ENCODE results near the gene CCDC47.

GRCh38 chr17:63754046-63754445 is 19.4 kb downstream of the CCDC47 start:
- TF ChIP-seq CTCF (IDR thresholded peaks at IDR 0.05) (no peak), POLR2A (IDR thresholded peaks at IDR 0.05) (no peak)

Data from right lobe of liver (tissue), 4 donors.